HepG2 (cell line): ENCODE measurements around the gene FUT3. TPM values are rescaled to one million over a fixed set of nuclear protein-coding genes. Genes with fewer than 3 reads are reported as not detected.

Experiments
- HHEX ChIP-seq: IDR thresholded peaks from 2 replicates; pipeline ENCODE4 v1.6.1; 2016; ENCODE audit warnings: control low read depth
- HNRNPLL ChIP-seq: fragments of 200-400 bp; formaldehyde crosslinking; IDR thresholded peaks from 2 replicates; pipeline ENCODE4 v1.6.1; 2017; ENCODE audit warnings: mild to moderate bottlenecking, low read depth, low read length; ENCODE audit not compliant: poor library complexity, severe bottlenecking
- KLF6 ChIP-seq: IDR thresholded peaks from 2 replicates; pipeline ENCODE4 v1.8.0; 2016; ENCODE audit warnings: missing biosample characterization, missing genetic modification reagents
- NAIF1 ChIP-seq: sonication (generic); formaldehyde crosslinking; IDR thresholded peaks from 2 replicates; pipeline ENCODE4 v1.5.0; 2020; ENCODE audit warnings: mild to moderate bottlenecking, missing genetic modification reagents, borderline replicate concordance
- NFKBIZ ChIP-seq: IDR thresholded peaks from 2 replicates; pipeline ENCODE4 v1.6.1; 2018; ENCODE audit warnings: missing genetic modification reagents, missing compliant biosample characterization
- PAXIP1 ChIP-seq: sonication (generic); formaldehyde crosslinking; conservative IDR thresholded peaks from 2 replicates; pipeline ENCODE4 v1.4.0; 2020; ENCODE audit warnings: mild to moderate bottlenecking, missing genetic modification reagents, moderate library complexity
- SRSF4 ChIP-seq: fragments of 200-400 bp; formaldehyde crosslinking; IDR thresholded peaks from one replicate; pipeline ENCODE4 v1.6.1; 2018; ENCODE audit warnings: mild to moderate bottlenecking, low read depth, low read length, moderate library complexity; ENCODE audit not compliant: poor library complexity, severe bottlenecking
- ZFP62 ChIP-seq: sonication (generic); formaldehyde crosslinking; IDR thresholded peaks from 2 replicates; pipeline ENCODE4 v1.4.0; 2020; ENCODE audit warnings: missing genetic modification reagents
- ZNF232 ChIP-seq: sonication (generic); formaldehyde crosslinking; IDR thresholded peaks from 2 replicates; pipeline ENCODE4 v1.4.0; 2020; ENCODE audit warnings: missing genetic modification reagents, borderline replicate concordance
- ZNF414 ChIP-seq: sonication (generic); formaldehyde crosslinking; IDR thresholded peaks from 2 replicates; pipeline ENCODE4 v1.5.0; 2020; ENCODE audit warnings: missing genetic modification reagents
- polyA plus RNA-seq, 8 experiments: library from polyadenylated mRNA; depleted of rRNA in 3 of 8; stranded (reverse) in 7 of 8; unstranded in 1 of 8; fragments of >200 nt; fragmentation: Illumina TruSeq in 4 of 8; extraction: Trizol in 4 of 8; gene quantifications; 2 replicates each; pipeline versions ENCODE4 v1.2.1 to v1.2.3, GENCODE V29; 2011 to 2016; ENCODE audit warnings: low read depth in 4 of 8, missing spikeins in 1 of 8, mixed read lengths in 1 of 8; ENCODE audit not compliant: insufficient read depth in 1 of 8
- total RNA-seq, 5 experiments: library from RNA; depleted of rRNA; stranded (reverse); fragments of >200 nt; fragmentation: Illumina TruSeq; extraction: Trizol; gene quantifications; 2 replicates each; pipeline ENCODE4 v1.2.3, GENCODE V29; 2016; ENCODE audit warnings: low read depth in 1 of 5
- TF ChIP-seq, protein P1 (sequence below): sonication (generic); formaldehyde crosslinking; IDR thresholded peaks from one replicate; pipeline ENCODE4 v1.5.1; 2020; ENCODE audit warnings: mild to moderate bottlenecking, missing genetic modification reagents; ENCODE audit errors: not compliant biosample characterization
- TF ChIP-seq, protein P2 (sequence below): sonication (generic); formaldehyde crosslinking; IDR thresholded peaks from 2 replicates; pipeline ENCODE4 v1.4.0; 2020; ENCODE audit warnings: mild to moderate bottlenecking, missing genetic modification reagents

FUT3 gene
- total and polyA plus RNA-seq, 2 of the 13 experiments (the other 11 are each of a cell fraction or from before 2014, with no cell fraction given): 0.53 to 1.1 TPM

DNA sequence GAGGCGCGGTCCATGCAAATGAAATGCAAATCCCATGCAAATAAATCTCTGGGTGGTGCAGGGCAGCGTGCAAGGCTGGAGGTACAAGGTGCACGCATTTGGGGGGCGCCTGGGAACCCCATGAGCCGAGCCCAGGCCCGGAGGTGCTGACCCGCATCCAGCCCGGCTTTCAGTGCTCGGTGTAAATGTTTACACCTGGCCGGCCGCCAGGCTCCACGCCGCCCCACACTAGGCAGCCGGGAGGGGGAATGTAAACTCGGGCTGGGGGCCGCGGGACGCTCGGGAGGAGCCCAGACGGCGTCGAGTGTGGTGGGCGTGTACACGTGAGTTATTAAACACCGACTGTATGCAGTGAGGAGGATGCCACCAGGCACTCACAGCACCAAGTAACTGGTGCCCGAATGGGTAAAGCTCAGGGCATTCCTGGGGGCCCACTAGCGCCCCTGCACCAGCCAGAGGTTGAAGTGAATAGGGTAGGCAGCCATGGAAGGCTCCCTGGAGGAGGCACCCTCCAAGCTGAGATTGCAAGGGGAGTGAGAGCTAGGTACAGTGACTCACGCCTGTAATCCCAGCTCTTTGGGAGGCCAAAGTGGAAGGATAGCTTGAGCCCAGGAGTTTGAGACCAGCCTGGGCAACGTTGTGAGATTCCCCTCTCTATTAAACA is 28.9 kb downstream of the FUT3 start (continued):
- TF ChIP-seq, protein P1, sequence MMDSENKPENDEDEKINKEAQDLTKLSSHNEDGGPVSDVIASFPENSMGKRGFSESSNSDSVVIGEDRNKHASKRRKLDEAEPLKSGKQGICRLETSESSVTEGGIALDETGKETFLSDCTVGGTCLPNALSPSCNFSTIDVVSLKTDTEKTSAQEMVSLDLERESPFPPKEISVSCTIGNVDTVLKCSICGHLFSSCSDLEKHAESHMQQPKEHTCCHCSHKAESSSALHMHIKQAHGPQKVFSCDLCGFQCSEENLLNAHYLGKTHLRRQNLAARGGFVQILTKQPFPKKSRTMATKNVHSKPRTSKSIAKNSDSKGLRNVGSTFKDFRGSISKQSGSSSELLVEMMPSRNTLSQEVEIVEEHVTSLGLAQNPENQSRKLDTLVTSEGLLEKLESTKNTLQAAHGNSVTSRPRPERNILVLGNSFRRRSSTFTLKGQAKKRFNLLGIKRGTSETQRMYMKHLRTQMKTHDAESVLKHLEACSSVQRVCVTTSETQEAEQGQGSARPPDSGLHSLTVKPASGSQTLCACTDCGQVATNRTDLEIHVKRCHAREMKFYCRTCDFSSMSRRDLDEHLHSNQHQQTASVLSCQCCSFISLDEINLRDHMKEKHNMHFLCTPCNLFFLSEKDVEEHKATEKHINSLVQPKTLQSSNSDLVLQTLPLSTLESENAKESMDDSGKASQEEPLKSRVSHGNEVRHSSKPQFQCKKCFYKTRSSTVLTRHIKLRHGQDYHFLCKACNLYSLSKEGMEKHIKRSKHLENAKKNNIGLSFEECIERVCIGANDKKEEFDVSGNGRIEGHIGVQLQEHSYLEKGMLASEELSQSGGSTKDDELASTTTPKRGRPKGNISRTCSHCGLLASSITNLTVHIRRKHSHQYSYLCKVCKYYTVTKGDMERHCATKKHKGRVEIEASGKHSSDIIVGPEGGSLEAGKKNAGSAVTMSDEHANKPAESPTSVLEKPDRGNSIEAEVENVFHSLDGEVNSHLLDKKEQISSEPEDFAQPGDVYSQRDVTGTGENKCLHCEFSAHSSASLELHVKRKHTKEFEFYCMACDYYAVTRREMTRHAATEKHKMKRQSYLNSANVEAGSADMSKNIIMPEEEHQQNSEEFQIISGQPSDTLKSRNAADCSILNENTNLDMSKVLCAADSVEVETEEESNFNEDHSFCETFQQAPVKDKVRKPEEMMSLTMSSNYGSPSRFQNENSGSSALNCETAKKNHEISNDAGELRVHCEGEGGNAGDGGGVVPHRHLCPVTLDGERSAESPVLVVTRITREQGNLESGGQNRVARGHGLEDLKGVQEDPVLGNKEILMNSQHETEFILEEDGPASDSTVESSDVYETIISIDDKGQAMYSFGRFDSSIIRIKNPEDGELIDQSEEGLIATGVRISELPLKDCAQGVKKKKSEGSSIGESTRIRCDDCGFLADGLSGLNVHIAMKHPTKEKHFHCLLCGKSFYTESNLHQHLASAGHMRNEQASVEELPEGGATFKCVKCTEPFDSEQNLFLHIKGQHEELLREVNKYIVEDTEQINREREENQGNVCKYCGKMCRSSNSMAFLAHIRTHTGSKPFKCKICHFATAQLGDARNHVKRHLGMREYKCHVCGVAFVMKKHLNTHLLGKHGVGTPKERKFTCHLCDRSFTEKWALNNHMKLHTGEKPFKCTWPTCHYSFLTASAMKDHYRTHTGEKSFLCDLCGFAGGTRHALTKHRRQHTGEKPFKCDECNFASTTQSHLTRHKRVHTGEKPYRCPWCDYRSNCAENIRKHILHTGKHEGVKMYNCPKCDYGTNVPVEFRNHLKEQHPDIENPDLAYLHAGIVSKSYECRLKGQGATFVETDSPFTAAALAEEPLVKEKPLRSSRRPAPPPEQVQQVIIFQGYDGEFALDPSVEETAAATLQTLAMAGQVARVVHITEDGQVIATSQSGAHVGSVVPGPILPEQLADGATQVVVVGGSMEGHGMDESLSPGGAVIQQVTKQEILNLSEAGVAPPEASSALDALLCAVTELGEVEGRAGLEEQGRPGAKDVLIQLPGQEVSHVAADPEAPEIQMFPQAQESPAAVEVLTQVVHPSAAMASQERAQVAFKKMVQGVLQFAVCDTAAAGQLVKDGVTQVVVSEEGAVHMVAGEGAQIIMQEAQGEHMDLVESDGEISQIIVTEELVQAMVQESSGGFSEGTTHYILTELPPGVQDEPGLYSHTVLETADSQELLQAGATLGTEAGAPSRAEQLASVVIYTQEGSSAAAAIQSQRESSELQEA (CRISPR knock-in tag): no peak
- TF ChIP-seq NFKBIZ (CRISPR knock-in tag) (no peak), ZFP62 (no peak), KLF6 (no peak), ZNF414 (CRISPR knock-in tag) (0 out of 2 replicates have a peak, but pooled peaks have one; percentile 22), PAXIP1 (peak; percentile 42; the same call in 1 of the 2 replicates), ZNF232 (CRISPR knock-in tag) (no peak), HNRNPLL (peak; percentile 34), HHEX (no peak), SRSF4 (no peak), NAIF1 (CRISPR knock-in tag) (no peak)
- TF ChIP-seq, protein P2, sequence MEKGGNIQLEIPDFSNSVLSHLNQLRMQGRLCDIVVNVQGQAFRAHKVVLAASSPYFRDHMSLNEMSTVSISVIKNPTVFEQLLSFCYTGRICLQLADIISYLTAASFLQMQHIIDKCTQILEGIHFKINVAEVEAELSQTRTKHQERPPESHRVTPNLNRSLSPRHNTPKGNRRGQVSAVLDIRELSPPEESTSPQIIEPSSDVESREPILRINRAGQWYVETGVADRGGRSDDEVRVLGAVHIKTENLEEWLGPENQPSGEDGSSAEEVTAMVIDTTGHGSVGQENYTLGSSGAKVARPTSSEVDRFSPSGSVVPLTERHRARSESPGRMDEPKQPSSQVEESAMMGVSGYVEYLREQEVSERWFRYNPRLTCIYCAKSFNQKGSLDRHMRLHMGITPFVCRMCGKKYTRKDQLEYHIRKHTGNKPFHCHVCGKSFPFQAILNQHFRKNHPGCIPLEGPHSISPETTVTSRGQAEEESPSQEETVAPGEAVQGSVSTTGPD (CRISPR knock-in tag): no peak
